ENCODE measurements around the gene BACH2. TPM values are rescaled to one million over a fixed set of nuclear protein-coding genes. Genes with fewer than 3 reads are reported as not detected.

The BACH2 gene
- total RNA-seq, 1 donor from 2014 or later = 7.8 TPM

- peaks cover 3% of the 10 kb centered on the region for H3K27me3 Mint-ChIP-seq (ENCODE audit: low read depth)
- no peak overlapping the region for H3K27ac Mint-ChIP-seq (ENCODE audit: unreplicated experiment)
- DNase-seq (ENCODE audit: low spot score) = no peak
- no peaks in the 10 kb centered on the region for H3K36me3 Mint-ChIP-seq (ENCODE audit: low read depth)
- H3K9me3 Mint-ChIP-seq (ENCODE audit: low read depth) = no peaks in the 10 kb centered on the region
- no peak overlapping the region for H3K4me3 Mint-ChIP-seq (ENCODE audit: unreplicated experiment)
- TF ChIP-seq, protein P1, sequence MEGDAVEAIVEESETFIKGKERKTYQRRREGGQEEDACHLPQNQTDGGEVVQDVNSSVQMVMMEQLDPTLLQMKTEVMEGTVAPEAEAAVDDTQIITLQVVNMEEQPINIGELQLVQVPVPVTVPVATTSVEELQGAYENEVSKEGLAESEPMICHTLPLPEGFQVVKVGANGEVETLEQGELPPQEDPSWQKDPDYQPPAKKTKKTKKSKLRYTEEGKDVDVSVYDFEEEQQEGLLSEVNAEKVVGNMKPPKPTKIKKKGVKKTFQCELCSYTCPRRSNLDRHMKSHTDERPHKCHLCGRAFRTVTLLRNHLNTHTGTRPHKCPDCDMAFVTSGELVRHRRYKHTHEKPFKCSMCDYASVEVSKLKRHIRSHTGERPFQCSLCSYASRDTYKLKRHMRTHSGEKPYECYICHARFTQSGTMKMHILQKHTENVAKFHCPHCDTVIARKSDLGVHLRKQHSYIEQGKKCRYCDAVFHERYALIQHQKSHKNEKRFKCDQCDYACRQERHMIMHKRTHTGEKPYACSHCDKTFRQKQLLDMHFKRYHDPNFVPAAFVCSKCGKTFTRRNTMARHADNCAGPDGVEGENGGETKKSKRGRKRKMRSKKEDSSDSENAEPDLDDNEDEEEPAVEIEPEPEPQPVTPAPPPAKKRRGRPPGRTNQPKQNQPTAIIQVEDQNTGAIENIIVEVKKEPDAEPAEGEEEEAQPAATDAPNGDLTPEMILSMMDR (IDR thresholded peaks at IDR 0.05) = no peak
- H3K4me1 Mint-ChIP-seq (ENCODE audit: low read depth) = no peaks in the 10 kb centered on the region
Observed at GRCh38 chr6:89961481-89961880, 335.2 kb downstream of the BACH2 start.

- Mint-ChIP-seq H3K4me1 (ENCODE audit: low read depth) (no peaks in the 10 kb centered on the region), H3K27ac (ENCODE audit: unreplicated experiment) (no peak overlapping the region), H3K9me3 (ENCODE audit: low read depth) (no peaks in the 10 kb centered on the region), H3K36me3 (ENCODE audit: low read depth) (no peaks in the 10 kb centered on the region), H3K27me3 (ENCODE audit: low read depth) (peaks cover 3% of the 10 kb centered on the region), H3K4me3 (ENCODE audit: unreplicated experiment) (no peak overlapping the region)
- TF ChIP-seq, protein P1 (IDR thresholded peaks at IDR 0.05) = no peak
- DNase-seq (ENCODE audit: low spot score) = no peak
Observed at GRCh38 chr6:89959883-89960282, 336.8 kb downstream of the BACH2 start.

- Mint-ChIP-seq H3K27me3 (ENCODE audit: low read depth) (no peaks in the 10 kb centered on the region), H3K9me3 (ENCODE audit: low read depth) (no peaks in the 10 kb centered on the region), H3K36me3 (ENCODE audit: low read depth) (peaks cover 3% of the 10 kb centered on the region), H3K4me3 (ENCODE audit: unreplicated experiment) (no peak overlapping the region), H3K27ac (ENCODE audit: unreplicated experiment) (no peak overlapping the region), H3K4me1 (ENCODE audit: low read depth) (no peaks in the 10 kb centered on the region)
- TF ChIP-seq, protein P1 (IDR thresholded peaks at IDR 0.05) = no peak
- no peak for DNase-seq (ENCODE audit: low spot score)
Observed at GRCh38 chr6:89956182-89956581, 340.5 kb downstream of the BACH2 start.

GRCh38 chr6:89955364-89955763 lies 341.3 kb downstream of the BACH2 start:
- DNase-seq (ENCODE audit: low spot score) = no peak
- peaks cover 3% of the 10 kb centered on the region for H3K36me3 Mint-ChIP-seq (ENCODE audit: low read depth)
- H3K27me3 Mint-ChIP-seq (ENCODE audit: low read depth) = no peaks in the 10 kb centered on the region
- no peak overlapping the region for H3K4me3 Mint-ChIP-seq (ENCODE audit: unreplicated experiment)
- no peaks in the 10 kb centered on the region for H3K4me1 Mint-ChIP-seq (ENCODE audit: low read depth)
- H3K27ac Mint-ChIP-seq (ENCODE audit: unreplicated experiment) = no peak overlapping the region
- no peaks in the 10 kb centered on the region for H3K9me3 Mint-ChIP-seq (ENCODE audit: low read depth)
- TF ChIP-seq, protein P1 (IDR thresholded peaks at IDR 0.05) = no peak

GRCh38 chr6:89954721-89955148 lies 341.9 kb downstream of the BACH2 start:
- no peak overlapping the region for H3K27ac Mint-ChIP-seq (ENCODE audit: unreplicated experiment)
- no peaks in the 10 kb centered on the region for H3K9me3 Mint-ChIP-seq (ENCODE audit: low read depth)
- TF ChIP-seq, protein P1 (IDR thresholded peaks at IDR 0.05) = no peak

More at GRCh38 chr6:89954721-89955148, 341.9 kb downstream of the BACH2 start:
- Mint-ChIP-seq H3K4me1 (ENCODE audit: low read depth) (no peaks in the 10 kb centered on the region), H3K27me3 (ENCODE audit: low read depth) (no peaks in the 10 kb centered on the region), H3K4me3 (ENCODE audit: unreplicated experiment) (no peak overlapping the region), H3K36me3 (ENCODE audit: low read depth) (peaks cover 4% of the 10 kb centered on the region)
- DNase-seq (ENCODE audit: low spot score) = no peak

Measured in chondrocyte (in vitro differentiated cells).